Omental fat pad (tissue), 4 donors: Measurements from ENCODE around the gene SIL1. TPM values are rescaled to one million over a fixed set of nuclear protein-coding genes. Genes with fewer than 3 reads are reported as not detected.
A peak's percentile ranks its signal among the peaks of the same experiment; 100 is the strongest.

Source experiments
- ATAC-seq: fragments of 150-250 bp; one replicate; pipeline ENCODE4 v1.9.1; 2016; ENCODE audit warnings: mild to moderate bottlenecking, moderate library complexity; ENCODE audit not compliant: low FRiP score
- DNase-seq: peaks from one replicate; pipeline ENCODE4 v3.0.0-alpha.2; 2019; ENCODE audit warnings: low spot score
- CTCF ChIP-seq, 3 donors: fragments of 450-650 bp; IDR thresholded peaks; one replicate each; pipeline ENCODE4 v1.5.1; 2016 to 2017; ENCODE audit warnings: antibody characterized with exemption in 3 of 3, mild to moderate bottlenecking in 3 of 3, moderate library complexity in 2 of 3
- total RNA-seq, 4 donors: library from RNA; depleted of rRNA; stranded (reverse); fragments of >200 nt; gene quantifications; one replicate each; pipeline ENCODE4 v1.1.0, GENCODE V29; 2016

Gene SIL1
- total RNA-seq, 4 donors from 2014 or later: 34.7 to 66.0 (median 38.9) TPM

DNA sequence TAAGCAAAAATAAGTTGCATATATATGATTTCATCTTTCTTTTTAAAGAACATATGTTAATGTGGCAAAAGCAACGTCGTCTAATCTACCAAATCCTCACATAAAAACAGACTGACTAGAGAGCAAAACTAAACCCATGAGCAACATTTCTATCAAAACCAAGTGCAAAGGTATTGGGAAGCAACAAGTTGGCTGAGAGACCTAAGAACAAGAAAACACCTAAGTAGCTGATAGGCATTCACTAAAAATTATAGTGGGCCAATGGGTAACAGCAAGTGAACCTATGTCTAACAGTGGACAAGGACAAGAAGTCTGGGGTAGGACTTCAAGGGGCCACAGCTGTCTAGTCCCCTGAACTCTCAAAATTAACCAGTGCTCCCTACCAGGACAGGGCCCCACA lies 130.1 kb downstream of the SIL1 start:
- DNase-seq (no peak), ATAC-seq (no peak)
- TF ChIP-seq CTCF (IDR thresholded peaks at IDR 0.05): no peak

DNA sequence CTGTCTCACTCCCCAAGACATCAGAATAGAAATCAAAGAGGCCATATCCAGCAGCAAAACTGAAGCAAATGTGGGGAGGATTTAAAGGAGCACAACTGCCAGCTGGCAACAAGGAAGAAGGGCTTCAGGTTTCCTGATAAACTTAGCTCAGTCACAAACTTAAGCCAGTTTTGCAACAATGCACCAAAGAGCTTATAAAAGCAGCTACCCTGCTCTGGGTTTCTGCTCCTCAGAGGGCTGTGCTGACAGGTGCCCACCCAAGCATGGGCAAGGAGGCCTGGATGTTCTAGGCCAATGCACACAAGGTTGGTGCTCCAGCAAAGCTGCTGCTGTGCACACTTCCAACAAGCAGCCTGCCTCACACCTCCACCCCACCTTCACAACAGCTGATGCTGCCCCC lies 132.9 kb downstream of the SIL1 start:
- ATAC-seq (no peak), DNase-seq (no peak)
- no peak for TF ChIP-seq CTCF (IDR thresholded peaks at IDR 0.05)

GRCh38 chr5:139064613-139065012 lies 133.6 kb downstream of the SIL1 start:
- DNase-seq (no peak), ATAC-seq (no peak)
- no peak for TF ChIP-seq CTCF (IDR thresholded peaks at IDR 0.05)

DNA sequence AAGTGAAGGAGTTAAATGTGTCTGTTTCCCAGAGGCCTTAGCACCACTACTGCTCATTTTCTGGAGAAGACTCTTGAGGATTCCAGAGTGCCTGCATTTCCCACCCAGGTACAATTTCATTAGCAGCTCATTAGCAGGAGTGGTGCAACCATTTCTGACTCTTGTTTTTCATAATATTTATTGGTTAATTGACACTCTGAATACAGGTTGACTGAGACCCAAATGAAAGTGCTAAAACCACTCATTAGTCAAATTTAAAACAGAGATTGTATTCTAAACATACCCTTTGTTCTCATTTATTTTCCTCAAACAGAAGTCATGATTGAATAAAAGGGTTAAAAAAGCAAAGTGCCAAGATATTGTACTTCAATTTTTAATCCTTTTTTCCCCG lies 134.5 kb downstream of the SIL1 start:
- no peak for DNase-seq
- no peak for ATAC-seq
- TF ChIP-seq CTCF (IDR thresholded peaks at IDR 0.05): no peak

DNA sequence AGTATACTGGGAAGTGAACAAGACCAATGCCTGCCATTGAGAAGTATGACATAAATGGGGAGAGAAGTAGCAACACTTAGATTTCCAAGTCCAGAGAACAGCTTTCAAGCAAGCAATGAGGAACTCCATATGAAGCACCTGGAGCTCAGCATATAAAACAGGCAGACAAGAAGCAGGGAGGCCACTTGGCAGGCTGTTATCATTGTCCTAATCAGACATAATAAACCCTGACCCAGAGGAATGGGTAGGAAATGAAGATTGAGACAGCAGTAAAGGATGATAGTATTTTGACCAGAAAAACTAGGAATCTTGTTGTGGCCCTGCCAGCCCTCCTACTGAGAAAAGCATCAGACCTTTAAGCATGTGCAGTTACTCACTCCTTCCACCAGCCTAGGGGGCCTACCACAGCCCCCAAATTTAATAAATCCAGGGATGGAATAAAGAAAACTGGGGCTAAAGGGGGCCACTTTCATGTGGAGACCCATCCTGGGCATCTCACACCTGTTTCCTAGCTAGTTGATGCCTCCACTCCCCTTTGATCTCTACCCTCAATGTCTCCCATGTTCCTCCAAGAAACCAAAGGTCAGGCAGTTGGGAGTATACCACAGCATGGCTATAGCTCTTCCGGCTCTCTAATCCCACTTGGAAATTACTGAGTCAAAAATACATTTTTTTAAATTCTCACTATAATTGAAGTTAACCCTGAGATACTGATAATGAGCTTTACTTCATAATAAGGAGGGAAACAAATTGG lies 135.1 kb downstream of the SIL1 start:
- ATAC-seq: no peak
- DNase-seq: no peak
- TF ChIP-seq CTCF (IDR thresholded peaks at IDR 0.05): no peak

GRCh38 chr5:139061856-139062255 lies 136.3 kb downstream of the SIL1 start:
- ATAC-seq (no peak), DNase-seq (no peak)
- no peak for TF ChIP-seq CTCF (IDR thresholded peaks at IDR 0.05)

- no peak for DNase-seq
- no peak for TF ChIP-seq CTCF (IDR thresholded peaks at IDR 0.05)
- peak; percentile 64 for ATAC-seq
These were observed 136.9 kb downstream of the SIL1 start for GRCh38 chr5:139061274-139061673.
